ENCODE measurements around the gene EPHB1. TPM values are rescaled to one million over a fixed set of nuclear protein-coding genes. Genes with fewer than 3 reads are reported as not detected.

EPHB1 gene
- total RNA-seq, 4 donors from 2014 or later = 0.30 to 5.3 (median 2.6) TPM

- no peaks in the 10 kb centered on the region for H3K4me1 ChIP-seq
- no peak for DNase-seq (ENCODE audit: low spot score in 2 of 2)
- 69 to 73% methylated on average over 5 of the region's 5 CpGs for WGBS, 2 donors
- TF ChIP-seq, protein P1, sequence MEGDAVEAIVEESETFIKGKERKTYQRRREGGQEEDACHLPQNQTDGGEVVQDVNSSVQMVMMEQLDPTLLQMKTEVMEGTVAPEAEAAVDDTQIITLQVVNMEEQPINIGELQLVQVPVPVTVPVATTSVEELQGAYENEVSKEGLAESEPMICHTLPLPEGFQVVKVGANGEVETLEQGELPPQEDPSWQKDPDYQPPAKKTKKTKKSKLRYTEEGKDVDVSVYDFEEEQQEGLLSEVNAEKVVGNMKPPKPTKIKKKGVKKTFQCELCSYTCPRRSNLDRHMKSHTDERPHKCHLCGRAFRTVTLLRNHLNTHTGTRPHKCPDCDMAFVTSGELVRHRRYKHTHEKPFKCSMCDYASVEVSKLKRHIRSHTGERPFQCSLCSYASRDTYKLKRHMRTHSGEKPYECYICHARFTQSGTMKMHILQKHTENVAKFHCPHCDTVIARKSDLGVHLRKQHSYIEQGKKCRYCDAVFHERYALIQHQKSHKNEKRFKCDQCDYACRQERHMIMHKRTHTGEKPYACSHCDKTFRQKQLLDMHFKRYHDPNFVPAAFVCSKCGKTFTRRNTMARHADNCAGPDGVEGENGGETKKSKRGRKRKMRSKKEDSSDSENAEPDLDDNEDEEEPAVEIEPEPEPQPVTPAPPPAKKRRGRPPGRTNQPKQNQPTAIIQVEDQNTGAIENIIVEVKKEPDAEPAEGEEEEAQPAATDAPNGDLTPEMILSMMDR (IDR thresholded peaks at IDR 0.05) = no peak
- TF ChIP-seq EP300 (IDR thresholded peaks at IDR 0.05) (no peak), POLR2A (IDR thresholded peaks at IDR 0.05) (no peak)
- no peak overlapping the region for H3K4me3 ChIP-seq
- H3K36me3 ChIP-seq = no peaks in the 10 kb centered on the region
- no peaks in the 10 kb centered on the region for H3K9me3 ChIP-seq
- H3K27ac ChIP-seq = no peak overlapping the region
- H3K27me3 ChIP-seq = no peaks in the 10 kb centered on the region
Measured at GRCh38 chr3:135213213-135213612, 418.2 kb downstream of the EPHB1 start.

GRCh38 chr3:135213822-135214221 is 418.8 kb downstream of the EPHB1 start:
- TF ChIP-seq, protein P1 (IDR thresholded peaks at IDR 0.05) = no peak
- Histone ChIP-seq H3K27me3 (no peaks in the 10 kb centered on the region), H3K36me3 (no peaks in the 10 kb centered on the region), H3K4me3 (no peak overlapping the region), H3K9me3 (no peaks in the 10 kb centered on the region), H3K27ac (no peak overlapping the region), H3K4me1 (no peaks in the 10 kb centered on the region)
- WGBS, 2 donors = 36 to 49% methylated on average over 5 of the region's 5 CpGs
- DNase-seq (ENCODE audit: low spot score in 2 of 2) = no peak

DNA sequence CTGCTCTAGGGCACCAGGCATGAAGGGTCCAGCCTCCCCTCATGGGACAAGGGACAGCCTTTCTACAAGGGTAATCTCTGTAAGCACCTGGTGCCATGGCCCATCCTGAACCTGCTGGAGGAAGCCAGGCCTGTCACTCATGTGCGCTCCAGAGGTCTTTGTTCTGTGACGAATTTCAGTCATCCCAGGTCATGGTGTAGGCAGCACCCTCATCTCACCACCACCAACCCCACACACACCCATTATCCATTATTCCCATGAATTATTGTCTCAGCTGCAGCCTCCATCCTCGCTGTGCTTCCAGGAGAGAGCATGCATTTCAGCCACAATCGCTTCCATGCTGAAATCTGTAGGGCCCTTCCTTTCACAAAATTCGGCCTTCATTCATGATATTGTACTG is 419.3 kb downstream of the EPHB1 start:
- Histone ChIP-seq H3K9me3 (no peaks in the 10 kb centered on the region), H3K4me1 (no peaks in the 10 kb centered on the region), H3K4me3 (no peak overlapping the region), H3K27ac (no peak overlapping the region), H3K36me3 (no peaks in the 10 kb centered on the region), H3K27me3 (no peaks in the 10 kb centered on the region)
- WGBS, 2 donors = 78 to 85% methylated on average over 5 of the region's 5 CpGs
- TF ChIP-seq POLR2A (IDR thresholded peaks at IDR 0.05) (no peak), EP300 (IDR thresholded peaks at IDR 0.05) (no peak)
- TF ChIP-seq, protein P1 (IDR thresholded peaks at IDR 0.05) = no peak
- DNase-seq (ENCODE audit: low spot score in 2 of 2) = no peak

- H3K9me3 ChIP-seq = no peaks in the 10 kb centered on the region
- H3K4me1 ChIP-seq = no peaks in the 10 kb centered on the region
- H3K27me3 ChIP-seq = no peaks in the 10 kb centered on the region
- H3K36me3 ChIP-seq = no peaks in the 10 kb centered on the region
- 86 to 88% methylated on average over 6 of the region's 6 CpGs for WGBS, 2 donors
- TF ChIP-seq EP300 (IDR thresholded peaks at IDR 0.05) (no peak), POLR2A (IDR thresholded peaks at IDR 0.05) (no peak)
- TF ChIP-seq, protein P1 (IDR thresholded peaks at IDR 0.05) = no peak
- H3K27ac ChIP-seq = no peak overlapping the region
- no peak for DNase-seq (ENCODE audit: low spot score in 2 of 2)
- H3K4me3 ChIP-seq = no peak overlapping the region
Measured at GRCh38 chr3:135215516-135215915, 420.5 kb downstream of the EPHB1 start.

GRCh38 chr3:135216659-135217058 is 421.6 kb downstream of the EPHB1 start:
- H3K27ac ChIP-seq = no peak overlapping the region
- 58 to 64% methylated on average over 3 of the region's 3 CpGs for WGBS, 2 donors
- no peak overlapping the region for H3K4me3 ChIP-seq
- H3K9me3 ChIP-seq = no peaks in the 10 kb centered on the region
- no peaks in the 10 kb centered on the region for H3K4me1 ChIP-seq
- no peaks in the 10 kb centered on the region for H3K36me3 ChIP-seq
- TF ChIP-seq POLR2A (IDR thresholded peaks at IDR 0.05) = no peak
- TF ChIP-seq, protein P1 (IDR thresholded peaks at IDR 0.05) = no peak
- no peak for TF ChIP-seq EP300 (IDR thresholded peaks at IDR 0.05)
- no peak for DNase-seq (ENCODE audit: low spot score in 2 of 2)
- H3K27me3 ChIP-seq = no peaks in the 10 kb centered on the region
